GM12801 (cell line): Measurements from ENCODE around the gene CAPN5.

Experiments used
- CTCF ChIP-seq: IDR thresholded peaks from one replicate; pipeline ENCODE4 v1.5.1; 2011; ENCODE audit warnings: control low read depth; ENCODE audit not compliant: insufficient read length; ENCODE audit errors: extremely low read depth

The CAPN5 gene

DNA sequence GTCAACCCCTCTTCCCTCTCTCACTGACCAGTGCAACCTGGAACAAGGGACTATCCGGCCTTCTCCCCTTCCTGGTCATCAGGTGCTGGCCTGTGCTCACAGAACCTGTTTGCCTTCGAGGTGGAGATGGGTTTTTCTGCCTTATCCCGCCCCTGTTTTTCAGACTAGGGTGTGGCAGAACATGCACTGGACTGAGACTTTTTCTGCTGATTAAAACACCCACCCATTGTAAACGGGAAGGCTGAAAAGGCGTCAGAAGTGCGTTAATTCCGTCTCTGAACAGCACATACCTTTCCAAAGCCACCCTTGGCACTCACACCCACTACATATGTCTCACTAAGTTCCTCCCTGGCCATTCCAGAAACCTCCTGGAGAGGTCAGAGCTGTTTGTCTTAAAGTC is 36.9 kb upstream of the CAPN5 start:
- TF ChIP-seq CTCF, result no peak

DNA sequence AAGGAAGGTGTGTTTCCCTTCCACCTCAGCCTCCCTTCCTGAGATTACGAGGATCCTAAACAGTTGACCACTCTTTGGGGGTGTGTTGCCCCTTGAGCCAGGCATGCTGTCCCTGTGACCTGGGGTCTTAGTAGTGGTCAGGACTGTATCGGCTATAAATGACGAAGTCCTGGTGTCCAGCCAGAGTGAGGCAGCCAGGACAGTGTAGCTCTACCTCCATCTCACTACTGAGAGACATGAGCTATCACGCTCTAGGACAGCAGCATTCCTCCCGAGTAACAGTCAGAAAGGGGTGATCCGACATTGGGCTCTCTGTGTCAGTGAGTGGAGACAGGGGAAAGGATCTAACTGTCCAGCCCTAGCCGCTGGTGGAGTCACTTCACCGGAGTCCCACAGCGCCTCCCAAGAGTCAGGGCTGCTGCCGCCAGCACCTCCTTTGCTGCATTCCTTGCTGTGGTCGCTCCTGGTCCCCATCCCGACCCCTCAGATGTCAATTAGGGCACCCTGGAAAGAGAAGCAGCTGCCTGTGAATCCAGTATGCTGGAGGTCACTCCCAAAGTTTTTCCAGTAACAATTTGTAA is 35.8 kb upstream of the CAPN5 start:
- no peak for TF ChIP-seq CTCF

DNA sequence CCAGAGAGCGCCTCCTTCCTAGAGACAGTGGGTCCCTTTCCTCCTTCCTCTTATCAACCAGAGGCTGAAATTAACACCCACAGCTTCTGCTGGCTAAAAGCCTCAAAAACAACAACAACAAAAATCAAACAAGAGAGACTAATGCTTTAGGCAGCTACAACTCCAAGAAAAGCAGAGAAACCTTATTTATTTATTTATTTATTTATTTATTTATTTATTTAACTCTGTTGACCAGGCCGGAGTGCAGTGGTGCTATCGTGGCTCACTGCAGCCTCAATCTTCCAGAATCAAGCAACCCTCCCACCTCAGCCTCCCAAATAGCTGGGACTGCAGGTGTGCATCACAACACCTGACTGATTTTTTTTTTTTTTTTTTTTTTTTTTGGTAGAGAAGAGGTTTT is 35.2 kb upstream of the CAPN5 start:
- no peak for TF ChIP-seq CTCF

DNA sequence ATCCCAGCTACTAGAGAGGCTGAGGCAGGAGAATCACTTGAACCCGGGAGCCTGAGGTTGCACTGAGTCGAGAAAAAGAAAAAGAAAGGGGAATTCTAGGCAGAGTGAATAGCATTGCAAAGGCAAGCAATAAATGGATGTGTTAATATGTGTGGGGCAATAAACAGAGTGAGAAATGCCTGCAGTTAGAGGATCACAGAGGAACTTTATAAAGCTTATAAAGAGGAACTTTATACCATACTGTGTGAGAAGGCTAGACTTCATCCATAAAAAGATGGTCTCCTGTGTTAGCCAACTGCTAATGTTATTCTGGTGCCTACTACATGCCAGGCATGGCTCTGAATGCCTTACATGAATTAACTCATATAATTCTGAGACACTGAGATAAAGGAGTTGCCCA is 31.7 kb upstream of the CAPN5 start:
- no peak for TF ChIP-seq CTCF

DNA sequence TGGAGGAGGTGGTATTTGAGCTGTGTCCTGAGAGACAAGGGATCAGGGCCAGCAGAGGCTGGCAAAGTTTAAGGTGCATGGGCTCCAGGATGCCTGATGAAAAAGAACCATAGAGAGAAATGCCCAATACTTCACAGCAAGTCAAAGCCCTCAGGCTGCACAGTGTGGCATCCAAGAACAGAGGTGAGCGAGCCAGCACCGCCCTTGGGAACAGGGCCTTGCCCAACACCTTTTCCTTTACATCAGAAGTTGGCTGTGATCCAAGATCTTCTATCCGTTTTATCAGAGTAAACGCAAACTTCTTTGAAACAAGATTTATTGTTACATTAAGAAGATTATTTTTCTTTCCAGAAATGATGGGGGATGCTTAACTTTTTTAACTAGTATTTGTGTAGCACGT is 31.2 kb upstream of the CAPN5 start:
- TF ChIP-seq CTCF, result no peak

GRCh38 chr11:77036398-77036797 is 30.4 kb upstream of the CAPN5 start:
- TF ChIP-seq CTCF, result no peak

- TF ChIP-seq CTCF, result no peak
Measured at GRCh38 chr11:77037057-77037456, 29.7 kb upstream of the CAPN5 start.
